SK-N-SH treated with all-trans-retinoic acid at 6 μM for 48 hours (cell line): ENCODE measurements around the gene FHOD3.

Experiments used
- ARNTL ChIP-seq: fragments of 450-650 bp; formaldehyde crosslinking; IDR thresholded peaks from 2 replicates; pipeline ENCODE4 v1.5.0; 2020; ENCODE audit warnings: low read depth, mild to moderate bottlenecking, moderate library complexity, borderline replicate concordance
- CREB5 ChIP-seq: fragments of 250-450 bp; sonication (Bioruptor Pico); IDR thresholded peaks from 2 replicates; pipeline ENCODE4 v1.5.1; 2020; ENCODE audit warnings: low read depth, mild to moderate bottlenecking, moderate library complexity
- CSDC2 ChIP-seq: fragments of 250-450 bp; sonication (Bioruptor Pico); IDR thresholded peaks from 2 replicates; pipeline ENCODE4 v1.5.0; 2020; ENCODE audit warnings: mild to moderate bottlenecking, moderate library complexity
- CSRNP3 ChIP-seq: fragments of 250-450 bp; sonication (Bioruptor Pico); IDR thresholded peaks from 2 replicates; pipeline ENCODE4 v1.5.1; 2021; ENCODE audit warnings: mild to moderate bottlenecking, moderate library complexity
- ESRRG ChIP-seq: fragments of 250-450 bp; sonication (Bioruptor Pico); IDR thresholded peaks from 2 replicates; pipeline ENCODE4 v1.6.1; 2021; ENCODE audit warnings: mild to moderate bottlenecking
- GLIS3 ChIP-seq: fragments of 250-450 bp; sonication (Bioruptor Pico); IDR thresholded peaks from 2 replicates; pipeline ENCODE4 v1.5.0; 2020; ENCODE audit warnings: mild to moderate bottlenecking, moderate library complexity
- PATZ1 ChIP-seq: fragments of 250-450 bp; sonication (Bioruptor Pico); IDR thresholded peaks from 2 replicates; pipeline ENCODE4 v1.8.0; 2020; ENCODE audit warnings: mild to moderate bottlenecking, moderate library complexity, borderline replicate concordance
- PPARA ChIP-seq: fragments of 250-450 bp; sonication (Bioruptor Pico); IDR thresholded peaks from 2 replicates; pipeline ENCODE4 v1.5.0; 2020; ENCODE audit warnings: mild to moderate bottlenecking, borderline replicate concordance
- TCF4 ChIP-seq: fragments of 250-450 bp; sonication (Bioruptor Pico); IDR thresholded peaks from 2 replicates; pipeline ENCODE4 v1.8.0; 2021; ENCODE audit warnings: mild to moderate bottlenecking, moderate library complexity, borderline replicate concordance
- TSHZ2 ChIP-seq: fragments of 250-450 bp; sonication (Bioruptor Pico); IDR thresholded peaks from 2 replicates; pipeline ENCODE4 v1.5.0; 2020; ENCODE audit warnings: mild to moderate bottlenecking, moderate library complexity
- ZFP30 ChIP-seq: fragments of 450-650 bp; formaldehyde crosslinking; IDR thresholded peaks from 2 replicates; pipeline ENCODE4 v1.5.0; 2022; ENCODE audit warnings: mild to moderate bottlenecking, moderate library complexity
- ZNF565 ChIP-seq: fragments of 450-650 bp; formaldehyde crosslinking; conservative IDR thresholded peaks from 2 replicates; pipeline ENCODE4 v1.5.0; 2020; ENCODE audit warnings: low read depth, mild to moderate bottlenecking, moderate library complexity
- ZNF70 ChIP-seq: fragments of 450-650 bp; formaldehyde crosslinking; IDR thresholded peaks from 2 replicates; pipeline ENCODE4 v1.5.0; 2020; ENCODE audit warnings: mild to moderate bottlenecking, moderate library complexity

GRCh38 chr18:36511791-36512352, 214.4 kb downstream of the FHOD3 start:
- TF ChIP-seq TCF4 (CRISPR knock-in tag): peak; percentile 45; the same call in 1 of the 2 replicates
- no peak for TF ChIP-seq PATZ1 (CRISPR knock-in tag)
- TF ChIP-seq CSRNP3: no peak
- no peak for TF ChIP-seq PPARA
- TF ChIP-seq ESRRG (CRISPR knock-in tag): no peak
- no peak for TF ChIP-seq ZNF565 (CRISPR knock-in tag)
- TF ChIP-seq ZNF70 (CRISPR knock-in tag): no peak
- TF ChIP-seq ZFP30 (CRISPR knock-in tag): no peak
- TF ChIP-seq CREB5 (CRISPR knock-in tag): no peak
- no peak for TF ChIP-seq GLIS3
- TF ChIP-seq ARNTL (CRISPR knock-in tag): no peak
- no peak for TF ChIP-seq CSDC2 (CRISPR knock-in tag)
- 0 out of 2 replicates have a peak, but pooled peaks have one; percentile 35 for TF ChIP-seq TSHZ2 (CRISPR knock-in tag)
